ENCODE measurements around the gene EYS.

GRCh38 chr6:65116326-65116725 is 590.7 kb downstream of the EYS start:
- TF ChIP-seq, protein P1, sequence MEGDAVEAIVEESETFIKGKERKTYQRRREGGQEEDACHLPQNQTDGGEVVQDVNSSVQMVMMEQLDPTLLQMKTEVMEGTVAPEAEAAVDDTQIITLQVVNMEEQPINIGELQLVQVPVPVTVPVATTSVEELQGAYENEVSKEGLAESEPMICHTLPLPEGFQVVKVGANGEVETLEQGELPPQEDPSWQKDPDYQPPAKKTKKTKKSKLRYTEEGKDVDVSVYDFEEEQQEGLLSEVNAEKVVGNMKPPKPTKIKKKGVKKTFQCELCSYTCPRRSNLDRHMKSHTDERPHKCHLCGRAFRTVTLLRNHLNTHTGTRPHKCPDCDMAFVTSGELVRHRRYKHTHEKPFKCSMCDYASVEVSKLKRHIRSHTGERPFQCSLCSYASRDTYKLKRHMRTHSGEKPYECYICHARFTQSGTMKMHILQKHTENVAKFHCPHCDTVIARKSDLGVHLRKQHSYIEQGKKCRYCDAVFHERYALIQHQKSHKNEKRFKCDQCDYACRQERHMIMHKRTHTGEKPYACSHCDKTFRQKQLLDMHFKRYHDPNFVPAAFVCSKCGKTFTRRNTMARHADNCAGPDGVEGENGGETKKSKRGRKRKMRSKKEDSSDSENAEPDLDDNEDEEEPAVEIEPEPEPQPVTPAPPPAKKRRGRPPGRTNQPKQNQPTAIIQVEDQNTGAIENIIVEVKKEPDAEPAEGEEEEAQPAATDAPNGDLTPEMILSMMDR (IDR thresholded peaks at IDR 0.05): no peak
- TF ChIP-seq POLR2AphosphoS5 (IDR thresholded peaks at IDR 0.05): no peak

Data from breast epithelium (tissue), 3 donors.